Esophagus squamous epithelium (tissue), 4 donors: ENCODE results near the gene COL26A1.

ENCODE experiments used
- CTCF ChIP-seq, 6 experiments: fragments of 450-650 bp in 4 of 6; fragments of 200-600 bp in 2 of 6; sonication (generic) in 2 of 6; IDR thresholded peaks; one replicate each; pipeline ENCODE4 v1.5.1; 2016 to 2019; ENCODE audit warnings: antibody characterized with exemption in 6 of 6, mild to moderate bottlenecking in 4 of 6, moderate library complexity in 4 of 6
- POLR2A ChIP-seq, 4 donors: fragments of 450-650 bp; IDR thresholded peaks; one replicate each; pipeline ENCODE4 v1.6.1; 2017; ENCODE audit warnings: antibody characterized with exemption in 4 of 4, mild to moderate bottlenecking in 4 of 4, moderate library complexity in 3 of 4

DNA sequence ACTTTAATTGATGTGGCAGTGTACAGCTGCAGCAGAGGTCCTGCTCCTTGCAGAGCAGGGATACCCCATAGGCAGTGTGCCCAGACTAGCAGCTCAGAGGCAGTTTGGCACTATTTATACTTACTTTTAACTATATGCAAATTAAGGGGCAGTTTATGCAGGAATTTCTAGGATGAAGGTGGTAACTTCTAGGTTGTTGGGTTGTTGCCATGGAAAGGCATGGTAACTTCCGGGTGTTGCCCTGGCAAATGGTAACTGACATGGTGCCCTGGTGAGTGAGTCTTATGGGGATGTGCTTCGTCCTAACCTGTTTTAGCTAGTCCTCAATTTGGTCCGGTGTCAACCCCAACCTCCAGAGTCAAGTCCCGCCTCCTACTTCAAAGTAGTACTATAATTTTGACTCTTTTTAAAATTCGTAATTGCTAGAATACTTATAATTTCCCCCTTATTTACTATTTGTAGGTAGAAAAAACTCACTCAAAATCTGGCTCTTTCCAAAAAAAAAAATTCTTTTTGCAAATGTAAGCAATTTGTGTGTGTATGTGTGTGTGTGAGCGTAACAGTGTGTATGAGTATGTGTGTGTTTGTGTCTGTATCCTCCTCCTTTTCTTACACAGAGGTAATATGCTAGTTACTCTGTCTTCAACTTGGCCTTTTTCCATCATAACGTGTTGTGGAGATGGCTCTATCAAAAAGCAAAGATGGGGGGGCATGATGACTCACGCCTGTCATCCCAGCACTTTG, 5.9 kb downstream of the COL26A1 start:
- TF ChIP-seq CTCF (IDR thresholded peaks at IDR 0.05) (no peak), POLR2A (IDR thresholded peaks at IDR 0.05) (no peak)
